BLaER1 treated with 17β-estradiol and CSF1 and Interleukin-3, amounts not matched to agents 10 nM and 100 nM (cell line): Measurements from ENCODE around the gene ALDH7A1.
"Not testable (repeated sequence)": the region's sequence is repeated elsewhere in the genome, so short reads cannot be mapped to it uniquely, and the experiment has no call there.

ENCODE experiments used
- H3K27ac ChIP-seq, 11 experiments: shearing (Covaris generic); formaldehyde crosslinking; 2 replicates each; pipeline ENCODE4 v1.8.1; 2022
- H3K27me3 ChIP-seq, 11 experiments: shearing (Covaris generic); formaldehyde crosslinking; 2 replicates each; pipeline ENCODE4 v1.8.1; 2022
- H3K36me3 ChIP-seq, 11 experiments: shearing (Covaris generic); formaldehyde crosslinking; 2 replicates each; pipeline ENCODE4 v1.8.1; 2022
- H3K4me1 ChIP-seq, 10 experiments: shearing (Covaris generic); formaldehyde crosslinking; 2 replicates each; pipeline ENCODE4 v1.8.1; 2022
- H3K4me2 ChIP-seq, 11 experiments: shearing (Covaris generic); formaldehyde crosslinking; 2 replicates each; pipeline ENCODE4 v1.8.1; 2022
- H3K4me3 ChIP-seq, 10 experiments: shearing (Covaris generic); formaldehyde crosslinking; 2 replicates each; pipeline ENCODE4 v1.8.1; 2022
- H3K9ac ChIP-seq, 11 experiments: shearing (Covaris generic); formaldehyde crosslinking; 2 replicates each; pipeline ENCODE4 v1.8.1; 2022
- H3K9me3 ChIP-seq, 11 experiments: shearing (Covaris generic); formaldehyde crosslinking; replicated peaks in 1 of 11; 2 replicates each; pipeline ENCODE4 v1.8.1; 2022
- H4K20me1 ChIP-seq, 11 experiments: shearing (Covaris generic); formaldehyde crosslinking; 2 replicates each; pipeline ENCODE4 v1.8.1; 2022
- Cebpa-rat ChIP-seq, 11 experiments: shearing (Covaris generic); IDR thresholded peaks; 2 replicates each; pipeline ENCODE4 v1.8.1; 2022

The ALDH7A1 gene

DNA sequence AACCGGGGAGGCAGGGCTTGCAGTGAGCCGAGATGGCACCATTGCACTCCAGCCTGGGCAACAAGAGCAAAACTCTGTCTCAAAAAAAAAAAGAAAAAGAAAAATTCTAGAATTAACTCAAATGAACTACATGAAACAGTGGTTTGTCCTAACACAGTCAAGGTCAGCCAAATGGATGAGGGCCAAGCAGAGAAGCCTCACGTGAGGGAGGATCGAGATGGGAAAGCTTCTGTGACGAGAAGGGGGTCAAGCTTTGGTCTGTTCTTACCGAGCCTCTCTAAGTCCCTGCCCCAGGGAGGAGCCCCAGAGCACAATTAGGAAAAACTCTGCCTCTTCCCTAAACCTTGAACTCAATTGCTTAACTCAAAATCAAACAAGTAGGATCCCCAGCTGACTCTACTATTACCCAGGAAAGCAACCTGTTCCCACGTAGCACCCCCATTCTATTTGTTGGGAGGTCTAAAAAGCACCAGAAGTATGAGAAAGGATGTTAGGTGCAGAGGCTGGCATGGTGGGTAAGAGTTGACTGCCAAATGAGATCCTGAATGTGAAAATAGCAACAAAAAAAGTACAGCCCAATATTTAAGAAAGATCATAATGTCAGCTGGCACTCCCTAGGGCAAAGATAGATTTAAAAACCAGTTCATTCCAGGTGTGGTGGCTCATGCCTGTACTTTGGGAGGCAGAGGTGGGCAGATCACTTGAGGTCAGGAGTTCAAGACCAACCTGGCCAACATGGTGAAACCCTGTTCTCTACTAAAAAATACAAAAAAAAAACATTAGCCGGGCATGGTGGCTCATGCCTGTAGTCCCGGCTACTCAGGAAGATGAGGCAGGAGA lies 7.2 kb downstream of the ALDH7A1 start:
- Histone ChIP-seq H3K9me3 (peaks cover 12 to 21% (median 17%) of the 10 kb centered on the region in 11 experiments), H3K4me2 (no peak overlapping the region), H3K9ac (no peak overlapping the region), H3K27me3 (peaks cover 0 to 3% (median 0%) of the 10 kb centered on the region in 11 experiments; a peak in 1 of 22 replicates), H3K4me1 (0 out of 20 replicates have a peak, but pooled peaks cover 0 to under 1% (median 0%) of the 10 kb centered on the region in 10 experiments), H4K20me1 (no peaks in the 10 kb centered on the region), H3K4me3 (no peak overlapping the region), H3K36me3 (peaks cover 0 to 18% (median 13%) of the 10 kb centered on the region in 11 experiments; a peak in 14 of 22 replicates), H3K27ac (no peak overlapping the region)
- TF ChIP-seq Cebpa-rat (IDR thresholded peaks at IDR 0.05), result no peak

GRCh38 chr5:126583761-126584160 lies 11.3 kb downstream of the ALDH7A1 start:
- Histone ChIP-seq H3K36me3 (peaks cover 0 to 11% (median 0%) of the 10 kb centered on the region in 11 experiments; a peak in 5 of 22 replicates), H3K9ac (no peak overlapping the region), H3K4me3 (no peak overlapping the region), H3K4me2 (no peak overlapping the region), H3K4me1 (no peaks in the 10 kb centered on the region), H3K27me3 (no peaks in the 10 kb centered on the region), H3K9me3 (no peaks in the 10 kb centered on the region), H4K20me1 (no peaks in the 10 kb centered on the region), H3K27ac (no peak overlapping the region)
- TF ChIP-seq Cebpa-rat (IDR thresholded peaks at IDR 0.05), result no peak

DNA sequence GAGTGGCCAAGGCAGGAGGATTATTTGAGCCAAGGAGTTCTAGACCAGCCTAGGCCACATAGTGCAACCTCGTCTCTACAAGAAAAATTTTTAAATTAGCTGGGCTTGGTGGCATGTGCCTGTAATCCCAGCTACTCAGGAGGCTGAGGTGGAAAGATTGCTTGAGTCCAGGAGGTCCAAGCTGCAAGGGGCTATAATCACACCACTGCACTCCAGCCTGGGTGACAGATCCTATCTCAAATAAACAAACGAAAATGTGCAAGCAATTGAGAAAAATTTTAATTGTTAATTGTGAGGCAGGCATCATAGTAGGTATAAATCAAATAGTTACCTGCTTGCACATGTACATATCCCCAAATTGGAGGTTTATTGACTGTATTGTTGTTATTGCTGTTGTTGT lies 15.3 kb downstream of the ALDH7A1 start:
- no peak for TF ChIP-seq Cebpa-rat (IDR thresholded peaks at IDR 0.05)
- Histone ChIP-seq H3K4me3 (no peak overlapping the region), H3K27ac (no peak overlapping the region), H3K9me3 (no peaks in the 10 kb centered on the region), H3K27me3 (no peaks in the 10 kb centered on the region), H3K36me3 (peaks cover 0 to 29% (median 0%) of the 10 kb centered on the region in 11 experiments; a peak in 5 of 22 replicates), H3K9ac (no peak overlapping the region), H4K20me1 (no peaks in the 10 kb centered on the region), H3K4me1 (no peaks in the 10 kb centered on the region), H3K4me2 (no peak overlapping the region)

GRCh38 chr5:126577415-126577814 lies 17.6 kb downstream of the ALDH7A1 start:
- H3K9me3 ChIP-seq, result no peaks in the 10 kb centered on the region
- H3K27me3 ChIP-seq, result no peaks in the 10 kb centered on the region
- H3K36me3 ChIP-seq, result peaks cover 0 to 29% (median 2%) of the 10 kb centered on the region in 11 experiments; a peak in 5 of 22 replicates
- H3K9ac ChIP-seq, result no peak overlapping the region
- H3K4me2 ChIP-seq, result no peak overlapping the region
- no peaks in the 10 kb centered on the region for H3K4me1 ChIP-seq
- H4K20me1 ChIP-seq, result no peaks in the 10 kb centered on the region
- no peak for TF ChIP-seq Cebpa-rat (IDR thresholded peaks at IDR 0.05)
- no peak overlapping the region for H3K4me3 ChIP-seq
- no peak overlapping the region for H3K27ac ChIP-seq

DNA sequence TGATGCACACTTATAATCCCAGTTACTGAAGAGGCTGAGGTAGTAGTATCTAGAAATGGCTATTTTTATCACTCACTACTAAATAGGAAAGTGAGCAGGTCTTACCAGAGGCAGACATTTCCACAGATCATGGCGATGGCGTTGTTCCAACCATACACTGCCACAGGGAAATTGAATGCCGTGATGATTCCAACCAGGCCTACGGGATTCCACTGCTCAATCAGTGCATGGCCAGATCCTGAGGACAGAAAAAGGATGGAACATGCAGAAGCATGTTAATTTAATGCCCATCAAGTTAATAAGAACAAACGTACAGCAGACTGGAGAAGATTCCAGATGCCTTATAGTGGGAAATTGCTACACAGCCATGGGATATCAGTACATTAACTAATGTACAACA lies 18.0 kb downstream of the ALDH7A1 start:
- peaks cover 0 to 27% (median 3%) of the 10 kb centered on the region in 11 experiments; a peak in 5 of 22 replicates for H3K36me3 ChIP-seq
- no peaks in the 10 kb centered on the region for H4K20me1 ChIP-seq

GRCh38 chr5:126575644-126576043 lies 19.4 kb downstream of the ALDH7A1 start:
- H3K36me3 ChIP-seq, result peaks cover 0 to 18% (median 0%) of the 10 kb centered on the region in 11 experiments; a peak in 2 of 22 replicates
- no peak for TF ChIP-seq Cebpa-rat (IDR thresholded peaks at IDR 0.05)
- H3K9ac ChIP-seq, result no peak overlapping the region
- H4K20me1 ChIP-seq, result no peaks in the 10 kb centered on the region
- no peaks in the 10 kb centered on the region for H3K27me3 ChIP-seq
- H3K4me2 ChIP-seq, result no peak overlapping the region
- no peaks in the 10 kb centered on the region for H3K9me3 ChIP-seq
- no peak overlapping the region for H3K27ac ChIP-seq
- no peak overlapping the region for H3K4me3 ChIP-seq
- H3K4me1 ChIP-seq, result no peaks in the 10 kb centered on the region

More for the DNA sequence above, 18.0 kb downstream of the ALDH7A1 start:
- H3K4me1 ChIP-seq, result no peaks in the 10 kb centered on the region
- H3K27me3 ChIP-seq, result no peaks in the 10 kb centered on the region
- no peaks in the 10 kb centered on the region for H3K9me3 ChIP-seq
- no peak overlapping the region for H3K27ac ChIP-seq
- no peak overlapping the region for H3K4me3 ChIP-seq
- no peak overlapping the region for H3K9ac ChIP-seq
- TF ChIP-seq Cebpa-rat (IDR thresholded peaks at IDR 0.05), result no peak
- H3K4me2 ChIP-seq, result no peak overlapping the region

DNA sequence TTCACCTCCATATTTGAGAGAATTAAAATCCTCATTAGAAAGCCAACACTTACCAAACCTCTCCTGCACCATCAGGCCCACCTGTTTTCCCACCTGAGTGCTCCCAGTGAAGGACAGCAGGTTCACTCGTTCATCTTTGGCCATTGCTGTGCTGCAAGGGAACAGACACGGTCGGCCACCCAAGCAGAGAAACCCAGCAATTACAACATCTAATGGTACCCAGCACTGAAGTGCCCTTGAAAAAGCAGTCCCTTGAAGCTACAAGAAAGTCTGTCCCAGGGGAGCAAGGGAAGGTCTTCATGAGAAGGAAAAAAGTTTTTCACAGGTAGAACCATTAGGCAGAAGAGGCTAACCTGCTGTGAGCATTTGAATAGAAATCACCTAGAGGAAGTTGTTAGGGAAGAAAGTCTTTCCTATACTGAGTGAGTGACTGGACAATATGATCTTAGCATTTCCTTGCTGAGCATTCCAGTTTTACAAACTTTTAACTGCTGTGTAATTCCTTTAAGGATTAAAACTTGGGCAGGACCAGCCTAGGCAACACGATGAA lies 26.7 kb downstream of the ALDH7A1 start:
- no peak overlapping the region for H3K9ac ChIP-seq
- H3K4me1 ChIP-seq, result no peaks in the 10 kb centered on the region
- no peak for TF ChIP-seq Cebpa-rat (IDR thresholded peaks at IDR 0.05)
- peaks cover 0 to 12% (median 0%) of the 10 kb centered on the region in 11 experiments; a peak in 5 of 22 replicates for H3K36me3 ChIP-seq
- no peaks in the 10 kb centered on the region for H3K9me3 ChIP-seq
- no peak overlapping the region for H3K4me2 ChIP-seq
- H3K4me3 ChIP-seq, result no peak overlapping the region
- no peaks in the 10 kb centered on the region for H3K27me3 ChIP-seq
- no peak overlapping the region for H3K27ac ChIP-seq
- H4K20me1 ChIP-seq, result no peaks in the 10 kb centered on the region

GRCh38 chr5:126562823-126563222 lies 32.2 kb downstream of the ALDH7A1 start:
- Histone ChIP-seq H4K20me1 (no peaks in the 10 kb centered on the region), H3K36me3 (peaks cover 0 to 6% (median 0%) of the 10 kb centered on the region in 11 experiments; a peak in 1 of 22 replicates), H3K9me3 (no peaks in the 10 kb centered on the region), H3K4me2 (no peak overlapping the region), H3K4me3 (no peak overlapping the region), H3K27ac (no peak overlapping the region), H3K9ac (no peak overlapping the region), H3K4me1 (no peaks in the 10 kb centered on the region), H3K27me3 (no peaks in the 10 kb centered on the region)
- no peak for TF ChIP-seq Cebpa-rat (IDR thresholded peaks at IDR 0.05)

- peaks cover 0 to 6% (median 0%) of the 10 kb centered on the region in 11 experiments; a peak in 1 of 22 replicates for H3K36me3 ChIP-seq
- no peak overlapping the region for H3K9ac ChIP-seq
Observed at GRCh38 chr5:126561908-126562307, 33.1 kb downstream of the ALDH7A1 start.

GRCh38 chr5:126555101-126555500 lies 39.9 kb downstream of the ALDH7A1 start:
- H3K4me3 ChIP-seq, H3K27ac ChIP-seq, H4K20me1 ChIP-seq, H3K9ac ChIP-seq, H3K4me2 ChIP-seq, H3K27me3 ChIP-seq, H3K4me1 ChIP-seq, H3K9me3 ChIP-seq: not testable (repeated sequence)
- peaks cover 0 to 28% (median 7%) of the 10 kb centered on the region in 11 experiments; a peak in 7 of 22 replicates for H3K36me3 ChIP-seq

More at GRCh38 chr5:126561908-126562307, 33.1 kb downstream of the ALDH7A1 start:
- TF ChIP-seq Cebpa-rat (IDR thresholded peaks at IDR 0.05), result no peak
- H4K20me1 ChIP-seq, result no peaks in the 10 kb centered on the region
- H3K9me3 ChIP-seq, result no peaks in the 10 kb centered on the region
- no peaks in the 10 kb centered on the region for H3K27me3 ChIP-seq
- H3K27ac ChIP-seq, result no peak overlapping the region
- H3K4me1 ChIP-seq, result no peaks in the 10 kb centered on the region
- H3K4me3 ChIP-seq, result no peak overlapping the region
- no peak overlapping the region for H3K4me2 ChIP-seq
